GM12864 (cell line): Measurements from ENCODE around the gene STXBP5L.

Experiments used
- DNase-seq: peaks from one replicate; pipeline ENCODE4 v3.0.0-alpha.2; 2011; ENCODE audit warnings: low read depth
- H3K4me3 ChIP-seq: 2 replicates; pipeline ENCODE4 v1.5.1; 2011; ENCODE audit warnings: mild to moderate bottlenecking, low read depth, low read length, control low read depth
- TF ChIP-seq, protein P1 (sequence below): IDR thresholded peaks from 2 replicates; pipeline ENCODE4 v1.5.1; 2011; ENCODE audit warnings: low read depth, mild to moderate bottlenecking, moderate library complexity, low read length, control low read depth, inconsistent platforms; ENCODE audit errors: missing control alignments

STXBP5L gene

DNA sequence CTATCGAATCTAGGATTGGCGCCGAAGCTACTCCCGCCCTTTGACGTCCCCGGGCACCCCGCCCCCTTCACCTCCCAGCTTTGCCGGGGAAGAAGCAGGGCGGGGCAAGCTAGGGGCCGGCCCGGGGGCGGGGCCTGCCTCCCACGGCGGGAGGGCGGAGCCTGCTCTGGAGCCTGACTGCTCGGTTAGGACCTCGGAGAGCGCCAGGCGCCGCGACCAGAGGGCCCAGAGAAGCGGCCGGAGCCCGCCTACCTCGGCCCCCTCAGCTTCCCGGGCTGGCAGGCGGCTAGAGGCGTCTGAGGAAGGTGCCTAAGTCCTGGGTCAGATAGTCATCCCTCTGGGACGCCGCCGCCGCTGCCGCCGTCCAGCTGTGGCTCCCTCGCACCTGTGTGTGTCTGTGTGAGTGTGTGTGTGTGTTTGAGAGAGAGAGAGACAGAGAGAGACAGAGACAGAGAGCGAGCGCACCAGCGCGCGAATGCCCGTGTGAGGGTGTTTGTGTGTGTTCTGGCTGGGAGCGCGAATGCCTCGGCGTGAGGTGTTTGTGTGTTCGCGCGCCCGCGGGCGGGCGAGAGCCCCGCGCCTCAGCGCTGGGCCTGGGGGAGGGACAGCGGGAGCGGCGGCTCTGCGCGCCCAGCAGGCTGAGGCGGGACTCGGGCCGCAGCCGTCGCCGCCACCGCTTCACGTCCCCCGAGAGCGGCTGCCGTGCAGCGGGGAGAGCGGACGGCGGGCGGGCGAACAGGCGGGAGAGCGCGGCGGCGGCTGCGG lies at the start of gene STXBP5L:
TSS of gene STXBP5L (plus strand) at position 176 of the 765 bp plus-strand sequence. CDS start 1,374 bp downstream, outside the sequence.
- H3K4me3 ChIP-seq = peak within 1 kb of the TSS; percentile 39
- TF ChIP-seq, protein P1, sequence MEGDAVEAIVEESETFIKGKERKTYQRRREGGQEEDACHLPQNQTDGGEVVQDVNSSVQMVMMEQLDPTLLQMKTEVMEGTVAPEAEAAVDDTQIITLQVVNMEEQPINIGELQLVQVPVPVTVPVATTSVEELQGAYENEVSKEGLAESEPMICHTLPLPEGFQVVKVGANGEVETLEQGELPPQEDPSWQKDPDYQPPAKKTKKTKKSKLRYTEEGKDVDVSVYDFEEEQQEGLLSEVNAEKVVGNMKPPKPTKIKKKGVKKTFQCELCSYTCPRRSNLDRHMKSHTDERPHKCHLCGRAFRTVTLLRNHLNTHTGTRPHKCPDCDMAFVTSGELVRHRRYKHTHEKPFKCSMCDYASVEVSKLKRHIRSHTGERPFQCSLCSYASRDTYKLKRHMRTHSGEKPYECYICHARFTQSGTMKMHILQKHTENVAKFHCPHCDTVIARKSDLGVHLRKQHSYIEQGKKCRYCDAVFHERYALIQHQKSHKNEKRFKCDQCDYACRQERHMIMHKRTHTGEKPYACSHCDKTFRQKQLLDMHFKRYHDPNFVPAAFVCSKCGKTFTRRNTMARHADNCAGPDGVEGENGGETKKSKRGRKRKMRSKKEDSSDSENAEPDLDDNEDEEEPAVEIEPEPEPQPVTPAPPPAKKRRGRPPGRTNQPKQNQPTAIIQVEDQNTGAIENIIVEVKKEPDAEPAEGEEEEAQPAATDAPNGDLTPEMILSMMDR = no peak
- peak; percentile 16 for DNase-seq

DNA sequence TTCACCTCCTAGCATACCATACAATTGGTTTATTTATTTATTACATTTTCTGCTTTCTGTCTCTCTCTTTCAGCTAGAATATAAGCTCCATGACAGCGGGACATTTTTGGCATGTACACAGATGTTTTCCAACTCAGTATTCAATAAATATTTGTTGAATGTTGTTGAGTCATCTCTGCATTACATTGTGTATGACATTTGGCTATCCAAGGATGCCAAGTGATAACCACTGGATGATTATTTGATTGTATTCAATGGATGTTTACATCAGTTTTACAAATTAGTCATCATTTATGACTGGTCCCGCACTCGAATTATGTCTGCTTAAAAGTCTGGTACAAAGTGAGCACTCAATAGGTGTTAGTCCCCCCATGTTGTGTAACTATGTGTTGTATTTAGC lies 49.5 kb upstream of the STXBP5L start:
- H3K4me3 ChIP-seq = no peak overlapping the region
- TF ChIP-seq, protein P1 = no peak
- DNase-seq = no peak

DNA sequence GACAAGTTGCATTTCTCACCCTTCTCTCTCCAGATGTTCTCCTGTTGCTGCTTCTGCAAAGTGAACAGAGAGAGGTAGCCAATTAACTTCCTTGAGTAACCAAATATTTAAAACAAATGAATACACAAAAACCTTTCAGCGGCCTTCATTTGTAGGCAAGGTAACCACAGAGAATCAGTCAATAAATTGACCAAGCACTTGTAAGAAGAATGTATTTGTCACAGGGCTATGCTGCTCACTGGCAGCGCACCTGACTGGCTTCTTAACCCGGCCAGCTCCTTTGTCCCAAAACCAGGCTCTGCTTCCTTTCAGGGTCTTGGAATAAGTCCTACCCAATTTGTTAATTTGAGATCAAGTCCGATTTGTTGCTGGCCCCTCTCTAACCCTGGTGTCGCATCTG lies 43.5 kb upstream of the STXBP5L start:
- no peak for DNase-seq
- no peak overlapping the region for H3K4me3 ChIP-seq
- TF ChIP-seq, protein P1 = no peak

DNA sequence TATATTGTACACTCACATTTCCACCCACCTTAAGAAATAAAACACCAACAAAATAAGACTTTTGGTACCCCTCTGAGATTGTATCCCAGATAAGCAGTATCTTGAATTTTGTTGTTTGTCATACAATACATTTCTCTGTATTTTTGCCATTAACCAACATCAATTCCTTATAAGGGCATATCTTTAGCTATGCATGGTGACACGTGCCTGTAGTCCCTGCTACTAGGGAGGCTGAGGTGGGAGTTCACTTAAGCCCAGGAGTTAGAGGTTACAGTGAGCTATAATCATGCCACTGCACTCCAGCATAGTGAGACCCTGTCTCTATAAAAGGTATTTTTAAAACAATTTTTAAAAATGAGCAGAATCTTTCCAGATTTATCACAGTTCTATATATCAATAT lies 32.5 kb upstream of the STXBP5L start:
- no peak overlapping the region for H3K4me3 ChIP-seq
- TF ChIP-seq, protein P1 = no peak
- DNase-seq = no peak

DNA sequence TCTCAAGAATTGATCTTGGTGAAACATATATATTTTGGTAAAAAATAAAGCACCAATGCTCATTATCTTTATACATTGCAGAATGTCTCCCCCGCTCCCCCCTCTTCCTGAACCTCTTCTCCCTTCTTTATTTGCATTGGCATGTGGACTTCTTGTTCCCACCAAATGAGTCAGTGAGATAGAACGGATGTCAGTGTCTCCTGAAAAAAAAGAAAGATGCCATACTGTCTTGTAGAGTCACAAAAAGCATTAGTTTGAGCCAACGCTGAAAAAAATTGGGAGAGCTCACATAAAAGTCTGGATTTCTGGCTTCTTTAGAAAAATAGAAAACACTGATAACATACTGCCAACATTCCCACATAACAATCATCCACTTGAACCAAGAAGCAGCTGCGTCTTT lies 32.0 kb upstream of the STXBP5L start:
- TF ChIP-seq, protein P1 = no peak
- DNase-seq = no peak
- no peak overlapping the region for H3K4me3 ChIP-seq

DNA sequence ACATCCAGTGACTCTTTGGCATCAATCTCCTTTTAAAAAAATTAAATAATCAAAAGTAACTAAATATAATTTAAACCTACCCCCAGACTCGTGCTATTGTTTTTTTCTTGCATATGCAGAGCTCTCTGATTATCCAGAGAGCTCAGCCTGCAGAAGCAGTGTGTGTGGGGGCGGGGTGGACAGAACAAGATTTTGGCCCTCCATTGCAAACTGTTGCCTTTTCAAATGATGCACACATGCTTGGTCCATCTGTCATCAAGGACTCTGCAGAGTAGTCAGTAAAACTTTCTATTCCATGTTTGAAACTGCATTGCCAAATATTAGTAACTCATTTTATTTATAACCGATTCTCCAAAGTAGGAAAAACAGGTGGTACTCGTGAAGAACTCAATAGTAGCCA lies 28.6 kb upstream of the STXBP5L start:
- no peak for DNase-seq
- H3K4me3 ChIP-seq = no peak overlapping the region
- TF ChIP-seq, protein P1 = no peak

DNA sequence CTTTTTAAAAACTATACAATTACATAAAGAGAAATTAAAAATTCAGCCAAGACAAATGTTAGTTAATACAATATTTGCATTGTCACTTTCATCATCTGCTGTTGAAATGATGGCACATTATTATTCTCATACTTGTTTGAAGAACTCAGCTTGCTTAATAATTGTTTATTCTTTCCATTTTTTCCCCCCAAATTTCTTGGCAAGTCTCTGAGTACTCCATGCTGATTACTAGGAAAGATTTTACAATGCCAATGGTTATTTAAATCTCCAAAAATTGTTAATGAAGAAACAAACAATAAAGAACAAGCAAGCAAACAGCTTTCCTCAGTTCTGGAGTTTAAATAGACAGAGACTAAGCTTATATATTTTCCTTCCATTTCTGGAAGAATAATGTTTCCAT lies 15.1 kb upstream of the STXBP5L start:
- DNase-seq = no peak
- H3K4me3 ChIP-seq = no peak overlapping the region
- TF ChIP-seq, protein P1 = no peak
